Neural cell (in vitro differentiated cells): ENCODE results near the gene HAUS6.

ENCODE experiments used
- CTCF ChIP-seq: fragments of 450-650 bp; IDR thresholded peaks from 2 replicates; pipeline ENCODE4 v1.5.1; 2014; ENCODE audit warnings: antibody characterized with exemption, mild to moderate bottlenecking, moderate library complexity; ENCODE audit not compliant: poor library complexity, severe bottlenecking
- EP300 ChIP-seq: fragments of 450-650 bp; conservative IDR thresholded peaks from 2 replicates; pipeline ENCODE4 v1.6.1; 2014; ENCODE audit warnings: antibody characterized with exemption, mild to moderate bottlenecking, moderate library complexity; ENCODE audit not compliant: poor library complexity, severe bottlenecking
- EZH2 ChIP-seq: fragments of 200-600, 300-800 bp; shearing (Covaris generic), sonication (generic); IDR thresholded peaks from 2 replicates; pipeline ENCODE4 v1.6.1; 2014; ENCODE audit warnings: antibody characterized with exemption, low read length, borderline replicate concordance, mild to moderate bottlenecking; ENCODE audit not compliant: insufficient read depth, poor library complexity, severe bottlenecking
- POLR2AphosphoS5 ChIP-seq: IDR thresholded peaks from 2 replicates; pipeline ENCODE4 v1.6.1; 2012
- SMC3 ChIP-seq: fragments of 450-650 bp; conservative IDR thresholded peaks from 2 replicates; pipeline ENCODE4 v1.6.1; 2014; ENCODE audit warnings: antibody characterized with exemption, mild to moderate bottlenecking, moderate library complexity; ENCODE audit not compliant: poor library complexity
- TAF1 ChIP-seq: IDR thresholded peaks from 2 replicates; pipeline ENCODE4 v1.6.1; 2012; ENCODE audit warnings: low read depth

- TF ChIP-seq TAF1 (no peak), EP300 (no peak), CTCF (no peak), SMC3 (no peak), EZH2 (no peak), POLR2AphosphoS5 (no peak)
These were observed 15.4 kb downstream of the HAUS6 start for GRCh38 chr9:19087106-19088000.
